GM23338 (cell line): ENCODE measurements around the gene ADCY7. TPM values are rescaled to one million over a fixed set of nuclear protein-coding genes. Genes with fewer than 3 reads are reported as not detected.

Source experiments
- ATAC-seq: fragments of 200-7000 bp; cut with Tn5 transposase; 3 replicates; pipeline ENCODE4 v1.9.1; 2020
- DNase-seq: peaks from one replicate; pipeline ENCODE4 v3.0.0-alpha.2; 2015; ENCODE audit warnings: low spot score
- H2AFZ ChIP-seq: fragments of 200-600 bp; sonication (generic); 2 replicates; pipeline ENCODE4 v1.8.0; 2016; ENCODE audit warnings: antibody characterized with exemption, mild to moderate bottlenecking, moderate library complexity
- H3F3A ChIP-seq: fragments of 200-600 bp; sonication (generic); replicated peaks from 2 replicates; pipeline ENCODE4 v1.8.0; 2017; ENCODE audit warnings: antibody characterized with exemption, mixed run types, low read depth
- H3K27ac ChIP-seq: fragments of 200-600 bp; sonication (generic); 2 replicates; pipeline ENCODE4 v1.6.1; 2016; ENCODE audit warnings: low read depth
- H3K27me3 ChIP-seq: fragments of 200-600 bp; sonication (generic); 2 replicates; pipeline ENCODE4 v1.8.0; 2016; ENCODE audit warnings: mild to moderate bottlenecking, mixed run types, moderate library complexity; ENCODE audit not compliant: insufficient read depth
- H3K36me3 ChIP-seq: fragments of 200-600 bp; sonication (generic); 2 replicates; pipeline ENCODE4 v1.8.0; 2016; ENCODE audit warnings: mild to moderate bottlenecking; ENCODE audit not compliant: insufficient read depth
- H3K4me1 ChIP-seq: fragments of 200-600 bp; sonication (generic); 2 replicates; pipeline ENCODE4 v1.8.0; 2016; ENCODE audit warnings: mild to moderate bottlenecking, moderate library complexity; ENCODE audit not compliant: insufficient read depth
- H3K4me2 ChIP-seq: fragments of 200-600 bp; sonication (generic); 2 replicates; pipeline ENCODE4 v1.7.1; 2017; ENCODE audit warnings: mixed run types
- H3K4me3 ChIP-seq: fragments of 200-600 bp; sonication (generic); 2 replicates; pipeline ENCODE4 v1.6.1; 2016; ENCODE audit warnings: mixed run types
- H3K79me2 ChIP-seq: fragments of 200-600 bp; sonication (generic); replicated peaks from 2 replicates; pipeline ENCODE4 v1.8.0; 2017; ENCODE audit warnings: mild to moderate bottlenecking; ENCODE audit not compliant: insufficient read depth
- H3K9me2 ChIP-seq: fragments of 200-600 bp; sonication (generic); 2 replicates; pipeline ENCODE4 v1.8.0; 2017; ENCODE audit not compliant: insufficient read depth
- H4K20me1 ChIP-seq: fragments of 200-600 bp; sonication (generic); replicated peaks from 2 replicates; pipeline ENCODE4 v1.8.0; 2017; ENCODE audit warnings: mild to moderate bottlenecking; ENCODE audit not compliant: insufficient read depth
- H3K27ac Mint-ChIP-seq: 2 replicates; pipeline ENCODE4 v1.8.0; 2020; ENCODE audit warnings: inconsistent platforms, mild to moderate bottlenecking, moderate library complexity, mixed read lengths
- H3K27me3 Mint-ChIP-seq: 3 replicates; pipeline ENCODE4 v1.8.0; 2022; ENCODE audit warnings: low read depth, mild to moderate bottlenecking, moderate library complexity, mixed read lengths, inconsistent platforms; ENCODE audit not compliant: insufficient read depth, poor library complexity
- H3K36me3 Mint-ChIP-seq: 3 replicates; pipeline ENCODE4 v1.8.0; 2021; ENCODE audit warnings: low read depth, mild to moderate bottlenecking, inconsistent platforms, moderate library complexity, mixed read lengths
- H3K4me1 Mint-ChIP-seq: 3 replicates; pipeline ENCODE4 v1.8.0; 2020; ENCODE audit warnings: mild to moderate bottlenecking, inconsistent platforms, mixed read lengths
- H3K4me3 Mint-ChIP-seq: 3 replicates; pipeline ENCODE4 v1.8.0; 2021; ENCODE audit warnings: moderate library complexity, mild to moderate bottlenecking, inconsistent platforms, mixed read lengths
- H3K9me3 Mint-ChIP-seq: 3 replicates; pipeline ENCODE4 v1.8.0; 2020; ENCODE audit warnings: moderate library complexity, mild to moderate bottlenecking, inconsistent platforms, mixed read lengths
- CREB1 ChIP-seq: fragments of 250-450 bp; sonication (Bioruptor Pico); IDR thresholded peaks from 2 replicates; pipeline ENCODE4 v1.5.0; 2020; ENCODE audit warnings: low read depth, mild to moderate bottlenecking, moderate library complexity
- ETS1 ChIP-seq: IDR thresholded peaks from 2 replicates; pipeline ENCODE4 v1.6.1; 2016; ENCODE audit warnings: antibody characterized with exemption
- EZH2 ChIP-seq: fragments of 200-600 bp; sonication (generic); IDR thresholded peaks from one replicate; pipeline ENCODE4 v1.8.0; 2017; ENCODE audit warnings: antibody characterized with exemption, mild to moderate bottlenecking, low read depth; ENCODE audit not compliant: unreplicated experiment
- EZH2phosphoT487 ChIP-seq: fragments of 200-600 bp; sonication (generic); IDR thresholded peaks from one replicate; pipeline ENCODE4 v1.8.1; 2018; ENCODE audit warnings: antibody characterized with exemption; ENCODE audit not compliant: unreplicated experiment
- JUNB ChIP-seq: IDR thresholded peaks from one replicate; pipeline ENCODE4 v1.6.1; 2016; ENCODE audit warnings: antibody characterized with exemption; ENCODE audit not compliant: unreplicated experiment
- NANOG ChIP-seq: IDR thresholded peaks from 2 replicates; pipeline ENCODE4 v1.6.1; 2016; ENCODE audit warnings: antibody characterized with exemption, borderline replicate concordance
- POLR2AphosphoS5 ChIP-seq: IDR thresholded peaks from 2 replicates; pipeline ENCODE4 v1.6.1; 2016; ENCODE audit warnings: antibody characterized with exemption, low read depth
- REST ChIP-seq: IDR thresholded peaks from one replicate; pipeline ENCODE4 v1.6.1; 2018; ENCODE audit warnings: antibody characterized with exemption; ENCODE audit not compliant: unreplicated experiment
- STAT1 ChIP-seq: IDR thresholded peaks from one replicate; pipeline ENCODE4 v1.6.1; 2016; ENCODE audit warnings: antibody characterized with exemption; ENCODE audit not compliant: unreplicated experiment
- ZNF114 ChIP-seq: fragments of 250-450 bp; sonication (Bioruptor Pico); IDR thresholded peaks from 2 replicates; pipeline ENCODE4 v1.5.0; 2020; ENCODE audit warnings: mild to moderate bottlenecking, moderate library complexity
- ZNF331 ChIP-seq: fragments of 250-450 bp; sonication (Bioruptor Pico); IDR thresholded peaks from 2 replicates; pipeline ENCODE4 v1.5.0; 2020; ENCODE audit warnings: low read depth, mild to moderate bottlenecking, moderate library complexity
- polyA plus RNA-seq: library from polyadenylated mRNA; unstranded; fragments of >200 nt; fragmentation: Nextera tagmentation; extraction: Ambion mirVana; gene quantifications from 2 replicates; pipeline ENCODE4 v1.2.1, GENCODE V29; 2016
- total RNA-seq: library from RNA; depleted of rRNA; stranded (reverse); fragments of >200 nt; shearing (Covaris generic); gene quantifications from 2 replicates; pipeline ENCODE4 v1.2.3, GENCODE V29; 2014
- TF ChIP-seq, protein P1 (sequence below): fragments of 250-450 bp; sonication (Bioruptor Pico); IDR thresholded peaks from 2 replicates; pipeline ENCODE4 v1.5.0; 2020; ENCODE audit warnings: mild to moderate bottlenecking, moderate library complexity
- TF ChIP-seq, protein P2 (sequence below), 2 experiments: fragments of 200-600 bp in 1 of 2; sonication (generic) in 1 of 2; conservative IDR thresholded peaks; 2 replicates each; pipeline versions ENCODE4 v1.5.1 to v1.6.1; 2016 to 2017; ENCODE audit warnings: antibody characterized with exemption in 2 of 2, low read depth in 2 of 2, mild to moderate bottlenecking in 2 of 2, moderate library complexity in 1 of 2

Gene ADCY7
- total and polyA plus RNA-seq, 2 experiments from 2014 or later: 2.4 to 10.5 TPM

GRCh38 chr16:50354082-50354481 is 87.7 kb downstream of the ADCY7 start:
- no peak overlapping the region for H3K27ac Mint-ChIP-seq
- H4K20me1 ChIP-seq: peaks cover 23% of the 10 kb centered on the region; the same call in 1 of the 2 replicates
- H3K4me2 ChIP-seq: no peak overlapping the region
- H3K9me2 ChIP-seq: no peaks in the 10 kb centered on the region
- no peak overlapping the region for H3K27ac ChIP-seq
- H3K27me3 ChIP-seq: no peaks in the 10 kb centered on the region
- no peaks in the 10 kb centered on the region for H3K27me3 Mint-ChIP-seq
- no peak overlapping the region for H2AFZ ChIP-seq
- H3K4me1 Mint-ChIP-seq: no peaks in the 10 kb centered on the region
- no peaks in the 10 kb centered on the region for H3K4me1 ChIP-seq
- H3K36me3 ChIP-seq: peaks cover 49% of the 10 kb centered on the region
- H3F3A ChIP-seq: no peaks in the 10 kb centered on the region; the same call in 1 of the 2 replicates
- H3K9me3 Mint-ChIP-seq: peaks cover 3% of the 10 kb centered on the region; the same call in 2 of the 3 replicates
- DNase-seq (no peak), ATAC-seq (no peak)
- peaks cover 43% of the 10 kb centered on the region for H3K79me2 ChIP-seq
- TF ChIP-seq, protein P1, sequence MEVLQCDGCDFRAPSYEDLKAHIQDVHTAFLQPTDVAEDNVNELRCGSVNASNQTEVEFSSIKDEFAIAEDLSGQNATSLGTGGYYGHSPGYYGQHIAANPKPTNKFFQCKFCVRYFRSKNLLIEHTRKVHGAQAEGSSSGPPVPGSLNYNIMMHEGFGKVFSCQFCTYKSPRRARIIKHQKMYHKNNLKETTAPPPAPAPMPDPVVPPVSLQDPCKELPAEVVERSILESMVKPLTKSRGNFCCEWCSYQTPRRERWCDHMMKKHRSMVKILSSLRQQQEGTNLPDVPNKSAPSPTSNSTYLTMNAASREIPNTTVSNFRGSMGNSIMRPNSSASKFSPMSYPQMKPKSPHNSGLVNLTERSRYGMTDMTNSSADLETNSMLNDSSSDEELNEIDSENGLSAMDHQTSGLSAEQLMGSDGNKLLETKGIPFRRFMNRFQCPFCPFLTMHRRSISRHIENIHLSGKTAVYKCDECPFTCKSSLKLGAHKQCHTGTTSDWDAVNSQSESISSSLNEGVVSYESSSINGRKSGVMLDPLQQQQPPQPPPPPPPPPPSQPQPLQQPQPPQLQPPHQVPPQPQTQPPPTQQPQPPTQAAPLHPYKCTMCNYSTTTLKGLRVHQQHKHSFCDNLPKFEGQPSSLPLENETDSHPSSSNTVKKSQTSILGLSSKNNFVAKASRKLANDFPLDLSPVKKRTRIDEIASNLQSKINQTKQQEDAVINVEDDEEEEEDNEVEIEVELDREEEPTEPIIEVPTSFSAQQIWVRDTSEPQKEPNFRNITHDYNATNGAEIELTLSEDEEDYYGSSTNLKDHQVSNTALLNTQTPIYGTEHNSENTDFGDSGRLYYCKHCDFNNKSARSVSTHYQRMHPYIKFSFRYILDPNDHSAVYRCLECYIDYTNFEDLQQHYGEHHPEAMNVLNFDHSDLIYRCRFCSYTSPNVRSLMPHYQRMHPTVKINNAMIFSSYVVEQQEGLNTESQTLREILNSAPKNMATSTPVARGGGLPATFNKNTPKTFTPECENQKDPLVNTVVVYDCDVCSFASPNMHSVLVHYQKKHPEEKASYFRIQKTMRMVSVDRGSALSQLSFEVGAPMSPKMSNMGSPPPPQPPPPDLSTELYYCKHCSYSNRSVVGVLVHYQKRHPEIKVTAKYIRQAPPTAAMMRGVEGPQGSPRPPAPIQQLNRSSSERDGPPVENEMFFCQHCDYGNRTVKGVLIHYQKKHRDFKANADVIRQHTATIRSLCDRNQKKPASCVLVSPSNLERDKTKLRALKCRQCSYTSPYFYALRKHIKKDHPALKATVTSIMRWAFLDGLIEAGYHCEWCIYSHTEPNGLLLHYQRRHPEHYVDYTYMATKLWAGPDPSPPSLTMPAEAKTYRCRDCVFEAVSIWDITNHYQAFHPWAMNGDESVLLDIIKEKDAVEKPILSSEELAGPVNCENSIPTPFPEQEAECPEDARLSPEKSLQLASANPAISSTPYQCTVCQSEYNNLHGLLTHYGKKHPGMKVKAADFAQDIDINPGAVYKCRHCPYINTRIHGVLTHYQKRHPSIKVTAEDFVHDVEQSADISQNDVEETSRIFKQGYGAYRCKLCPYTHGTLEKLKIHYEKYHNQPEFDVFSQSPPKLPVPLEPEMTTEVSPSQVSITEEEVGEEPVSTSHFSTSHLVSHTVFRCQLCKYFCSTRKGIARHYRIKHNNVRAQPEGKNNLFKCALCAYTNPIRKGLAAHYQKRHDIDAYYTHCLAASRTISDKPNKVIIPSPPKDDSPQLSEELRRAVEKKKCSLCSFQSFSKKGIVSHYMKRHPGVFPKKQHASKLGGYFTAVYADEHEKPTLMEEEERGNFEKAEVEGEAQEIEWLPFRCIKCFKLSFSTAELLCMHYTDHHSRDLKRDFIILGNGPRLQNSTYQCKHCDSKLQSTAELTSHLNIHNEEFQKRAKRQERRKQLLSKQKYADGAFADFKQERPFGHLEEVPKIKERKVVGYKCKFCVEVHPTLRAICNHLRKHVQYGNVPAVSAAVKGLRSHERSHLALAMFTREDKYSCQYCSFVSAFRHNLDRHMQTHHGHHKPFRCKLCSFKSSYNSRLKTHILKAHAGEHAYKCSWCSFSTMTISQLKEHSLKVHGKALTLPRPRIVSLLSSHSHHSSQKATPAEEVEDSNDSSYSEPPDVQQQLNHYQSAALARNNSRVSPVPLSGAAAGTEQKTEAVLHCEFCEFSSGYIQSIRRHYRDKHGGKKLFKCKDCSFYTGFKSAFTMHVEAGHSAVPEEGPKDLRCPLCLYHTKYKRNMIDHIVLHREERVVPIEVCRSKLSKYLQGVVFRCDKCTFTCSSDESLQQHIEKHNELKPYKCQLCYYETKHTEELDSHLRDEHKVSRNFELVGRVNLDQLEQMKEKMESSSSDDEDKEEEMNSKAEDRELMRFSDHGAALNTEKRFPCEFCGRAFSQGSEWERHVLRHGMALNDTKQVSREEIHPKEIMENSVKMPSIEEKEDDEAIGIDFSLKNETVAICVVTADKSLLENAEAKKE: no peak
- TF ChIP-seq ZNF331 (CRISPR knock-in tag) (no peak), REST (no peak), ZNF114 (CRISPR knock-in tag) (no peak), CREB1 (CRISPR knock-in tag) (no peak), POLR2AphosphoS5 (no peak), EZH2 (no peak), ETS1 (no peak), EZH2phosphoT487 (no peak), NANOG (no peak), STAT1 (no peak), JUNB (no peak)
- TF ChIP-seq, protein P2, sequence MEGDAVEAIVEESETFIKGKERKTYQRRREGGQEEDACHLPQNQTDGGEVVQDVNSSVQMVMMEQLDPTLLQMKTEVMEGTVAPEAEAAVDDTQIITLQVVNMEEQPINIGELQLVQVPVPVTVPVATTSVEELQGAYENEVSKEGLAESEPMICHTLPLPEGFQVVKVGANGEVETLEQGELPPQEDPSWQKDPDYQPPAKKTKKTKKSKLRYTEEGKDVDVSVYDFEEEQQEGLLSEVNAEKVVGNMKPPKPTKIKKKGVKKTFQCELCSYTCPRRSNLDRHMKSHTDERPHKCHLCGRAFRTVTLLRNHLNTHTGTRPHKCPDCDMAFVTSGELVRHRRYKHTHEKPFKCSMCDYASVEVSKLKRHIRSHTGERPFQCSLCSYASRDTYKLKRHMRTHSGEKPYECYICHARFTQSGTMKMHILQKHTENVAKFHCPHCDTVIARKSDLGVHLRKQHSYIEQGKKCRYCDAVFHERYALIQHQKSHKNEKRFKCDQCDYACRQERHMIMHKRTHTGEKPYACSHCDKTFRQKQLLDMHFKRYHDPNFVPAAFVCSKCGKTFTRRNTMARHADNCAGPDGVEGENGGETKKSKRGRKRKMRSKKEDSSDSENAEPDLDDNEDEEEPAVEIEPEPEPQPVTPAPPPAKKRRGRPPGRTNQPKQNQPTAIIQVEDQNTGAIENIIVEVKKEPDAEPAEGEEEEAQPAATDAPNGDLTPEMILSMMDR (conservative IDR thresholded peaks at IDR 0.05; ENCODE audit: low read depth in 2 of 2): no peak
- no peak overlapping the region for H3K4me3 ChIP-seq
- H3K36me3 Mint-ChIP-seq: peaks cover 62% of the 10 kb centered on the region
- H3K4me3 Mint-ChIP-seq: no peak overlapping the region
